SK-N-SH (cell line): Measurements from ENCODE around the gene HSD11B1.

Source experiments
- CTCF ChIP-seq: fragments of 200-600 bp; sonication (generic); IDR thresholded peaks from 2 replicates; pipeline ENCODE4 v1.6.1; 2017; ENCODE audit warnings: antibody characterized with exemption, mild to moderate bottlenecking, moderate library complexity
- ELF1 ChIP-seq: IDR thresholded peaks from 2 replicates; pipeline ENCODE4 v1.4.0; 2012
- EP300 ChIP-seq, 2 experiments: IDR thresholded peaks; 2 replicates each; pipeline versions ENCODE4 v1.4.0 to v1.6.1; 2012; ENCODE audit warnings: borderline replicate concordance in 1 of 2, low read depth in 1 of 2, low read length in 1 of 2
- FOXM1 ChIP-seq: IDR thresholded peaks from 2 replicates; pipeline ENCODE4 v1.4.0; 2012; ENCODE audit warnings: low read depth, mild to moderate bottlenecking
- IRF3 ChIP-seq: fragments of 150-350 bp; IDR thresholded peaks from 2 replicates; pipeline ENCODE4 v1.6.1; 2016; ENCODE audit warnings: mild to moderate bottlenecking, low read depth, low read length
- JUND ChIP-seq: IDR thresholded peaks from 2 replicates; pipeline ENCODE4 v1.4.0; 2012
- POLR2AphosphoS5 ChIP-seq: IDR thresholded peaks from 2 replicates; pipeline ENCODE4 v1.6.1; 2012; ENCODE audit warnings: low read depth, low read length
- REST ChIP-seq: IDR thresholded peaks from 2 replicates; pipeline ENCODE4 v1.6.1; 2012; ENCODE audit warnings: mild to moderate bottlenecking, low read depth, low read length, moderate library complexity
- SMC3 ChIP-seq: IDR thresholded peaks from 2 replicates; pipeline ENCODE4 v1.6.1; 2012; ENCODE audit warnings: low read depth, low read length, improper control_type of control experiment
- USF2 ChIP-seq: fragments of 150-350 bp; IDR thresholded peaks from 2 replicates; pipeline ENCODE4 v1.6.1; 2017; ENCODE audit warnings: antibody characterized with exemption, low read length, low read depth, borderline replicate concordance
- YY1 ChIP-seq: IDR thresholded peaks from 2 replicates; pipeline ENCODE4 v1.4.0; 2012; ENCODE audit warnings: low read depth, mild to moderate bottlenecking

- TF ChIP-seq CTCF = no peak
- TF ChIP-seq EP300 (IDR thresholded peaks at IDR 0.05; ENCODE audit: borderline replicate concordance in 1 of 2, low read depth in 1 of 2, low read length in 1 of 2) = no peak
- no peak for TF ChIP-seq SMC3
- no peak for TF ChIP-seq ELF1
- TF ChIP-seq POLR2AphosphoS5 = no peak
- no peak for TF ChIP-seq FOXM1
- TF ChIP-seq YY1 = no peak
- no peak for TF ChIP-seq JUND
- no peak for TF ChIP-seq IRF3
- TF ChIP-seq USF2 = no peak
- TF ChIP-seq REST = no peak
These were observed 42.0 kb downstream of the HSD11B1 start for GRCh38 chr1:209746451-209747165.
